ENCODE data around the gene PTPN14. TPM values are rescaled to one million over a fixed set of nuclear protein-coding genes. Genes with fewer than 3 reads are reported as not detected.

The PTPN14 gene
- polyA plus RNA-seq, 4 donors: 0.45 to 6.1 (median 3.2) TPM

- Histone ChIP-seq H3K27me3 (ENCODE audit: control insufficient read depth in 3 of 3, insufficient read depth in 3 of 3, low read length in 3 of 3) (no peaks in the 10 kb centered on the region), H3K27ac (ENCODE audit: low read depth in 1 of 3, low read length in 2 of 3) (no peak overlapping the region), H3K9me3 (ENCODE audit: control insufficient read depth in 2 of 2, insufficient read depth in 1 of 2, low read depth in 1 of 2, low read length in 1 of 2) (no peaks in the 10 kb centered on the region), H3K4me3 (ENCODE audit: low read depth in 1 of 3, low read length in 3 of 3) (no peak overlapping the region), H3K36me3 (ENCODE audit: control insufficient read depth in 3 of 3, insufficient read depth in 2 of 3, low read depth in 1 of 3, low read length in 3 of 3) (no peaks in the 10 kb centered on the region), H3K4me1 (ENCODE audit: control insufficient read depth in 3 of 3, insufficient read depth in 2 of 3, low read depth in 1 of 3, low read length in 2 of 3) (no peaks in the 10 kb centered on the region)
- no peak for FAIRE-seq
- 96 to 100% (median 96%) methylated on average over 2 of the region's 2 CpGs for WGBS, 3 donors
- no peak for DNase-seq
These were observed 125.0 kb downstream of the PTPN14 start for GRCh38 chr1:214426426-214426812.

- 74 to 94% (median 88%) methylated on average over 5 of the region's 5 CpGs for WGBS, 3 donors
- Histone ChIP-seq H3K9me3 (ENCODE audit: control insufficient read depth in 2 of 2, insufficient read depth in 1 of 2, low read depth in 1 of 2, low read length in 1 of 2) (no peaks in the 10 kb centered on the region), H3K4me3 (ENCODE audit: low read depth in 1 of 3, low read length in 3 of 3) (no peak overlapping the region), H3K4me1 (ENCODE audit: control insufficient read depth in 3 of 3, insufficient read depth in 2 of 3, low read depth in 1 of 3, low read length in 2 of 3) (no peaks in the 10 kb centered on the region), H3K36me3 (ENCODE audit: control insufficient read depth in 3 of 3, insufficient read depth in 2 of 3, low read depth in 1 of 3, low read length in 3 of 3) (no peaks in the 10 kb centered on the region), H3K27me3 (ENCODE audit: control insufficient read depth in 3 of 3, insufficient read depth in 3 of 3, low read length in 3 of 3) (no peaks in the 10 kb centered on the region), H3K27ac (ENCODE audit: low read depth in 1 of 3, low read length in 2 of 3) (no peak overlapping the region)
- DNase-seq (no peak), FAIRE-seq (no peak)
These were observed 125.5 kb downstream of the PTPN14 start for GRCh38 chr1:214425716-214426425.

GRCh38 chr1:214425101-214425500 is 126.3 kb downstream of the PTPN14 start:
- DNase-seq (no peak), FAIRE-seq (no peak)
- no peaks in the 10 kb centered on the region for H3K4me1 ChIP-seq (ENCODE audit: control insufficient read depth in 3 of 3, insufficient read depth in 2 of 3, low read depth in 1 of 3, low read length in 2 of 3)
- no peaks in the 10 kb centered on the region for H3K27me3 ChIP-seq (ENCODE audit: control insufficient read depth in 3 of 3, insufficient read depth in 3 of 3, low read length in 3 of 3)
- WGBS, 3 donors: 93 to 97% (median 96%) methylated on average over 2 of the region's 2 CpGs
- H3K27ac ChIP-seq (ENCODE audit: low read depth in 1 of 3, low read length in 2 of 3): no peak overlapping the region
- no peak overlapping the region for H3K4me3 ChIP-seq (ENCODE audit: low read depth in 1 of 3, low read length in 3 of 3)
- H3K36me3 ChIP-seq (ENCODE audit: control insufficient read depth in 3 of 3, insufficient read depth in 2 of 3, low read depth in 1 of 3, low read length in 3 of 3): no peaks in the 10 kb centered on the region
- no peaks in the 10 kb centered on the region for H3K9me3 ChIP-seq (ENCODE audit: control insufficient read depth in 2 of 2, insufficient read depth in 1 of 2, low read depth in 1 of 2, low read length in 1 of 2)

GRCh38 chr1:214423045-214423444 is 128.4 kb downstream of the PTPN14 start:
- no peaks in the 10 kb centered on the region for H3K27me3 ChIP-seq (ENCODE audit: control insufficient read depth in 3 of 3, insufficient read depth in 3 of 3, low read length in 3 of 3)
- H3K36me3 ChIP-seq (ENCODE audit: control insufficient read depth in 3 of 3, insufficient read depth in 2 of 3, low read depth in 1 of 3, low read length in 3 of 3): no peaks in the 10 kb centered on the region
- H3K4me1 ChIP-seq (ENCODE audit: control insufficient read depth in 3 of 3, insufficient read depth in 2 of 3, low read depth in 1 of 3, low read length in 2 of 3): no peaks in the 10 kb centered on the region
- 86 to 93% (median 88%) methylated on average over 5 of the region's 5 CpGs for WGBS, 3 donors
- H3K27ac ChIP-seq (ENCODE audit: low read depth in 1 of 3, low read length in 2 of 3): no peak overlapping the region
- H3K9me3 ChIP-seq (ENCODE audit: control insufficient read depth in 2 of 2, insufficient read depth in 1 of 2, low read depth in 1 of 2, low read length in 1 of 2): no peaks in the 10 kb centered on the region
- FAIRE-seq (no peak), DNase-seq (no peak)
- H3K4me3 ChIP-seq (ENCODE audit: low read depth in 1 of 3, low read length in 3 of 3): no peak overlapping the region

- Histone ChIP-seq H3K27ac (ENCODE audit: low read depth in 1 of 3, low read length in 2 of 3) (no peak overlapping the region), H3K4me1 (ENCODE audit: control insufficient read depth in 3 of 3, insufficient read depth in 2 of 3, low read depth in 1 of 3, low read length in 2 of 3) (no peaks in the 10 kb centered on the region), H3K9me3 (ENCODE audit: control insufficient read depth in 2 of 2, insufficient read depth in 1 of 2, low read depth in 1 of 2, low read length in 1 of 2) (no peaks in the 10 kb centered on the region), H3K27me3 (ENCODE audit: control insufficient read depth in 3 of 3, insufficient read depth in 3 of 3, low read length in 3 of 3) (no peaks in the 10 kb centered on the region), H3K36me3 (ENCODE audit: control insufficient read depth in 3 of 3, insufficient read depth in 2 of 3, low read depth in 1 of 3, low read length in 3 of 3) (no peaks in the 10 kb centered on the region), H3K4me3 (ENCODE audit: low read depth in 1 of 3, low read length in 3 of 3) (no peak overlapping the region)
- 87 to 89% (median 88%) methylated on average over 8 of the region's 8 CpGs for WGBS, 3 donors
- no peak for FAIRE-seq
- DNase-seq: no peak
These were observed 129.2 kb downstream of the PTPN14 start for GRCh38 chr1:214422137-214422671.

- H3K4me1 ChIP-seq (ENCODE audit: control insufficient read depth in 3 of 3, insufficient read depth in 2 of 3, low read depth in 1 of 3, low read length in 2 of 3): no peaks in the 10 kb centered on the region
- DNase-seq (no peak), FAIRE-seq (no peak)
- 49 to 84% (median 78%) methylated on average over 2 of the region's 2 CpGs for WGBS, 3 donors
- no peak overlapping the region for H3K27ac ChIP-seq (ENCODE audit: low read depth in 1 of 3, low read length in 2 of 3)
- no peaks in the 10 kb centered on the region for H3K9me3 ChIP-seq (ENCODE audit: control insufficient read depth in 2 of 2, insufficient read depth in 1 of 2, low read depth in 1 of 2, low read length in 1 of 2)
- H3K36me3 ChIP-seq (ENCODE audit: control insufficient read depth in 3 of 3, insufficient read depth in 2 of 3, low read depth in 1 of 3, low read length in 3 of 3): no peaks in the 10 kb centered on the region
- no peak overlapping the region for H3K4me3 ChIP-seq (ENCODE audit: low read depth in 1 of 3, low read length in 3 of 3)
- H3K27me3 ChIP-seq (ENCODE audit: control insufficient read depth in 3 of 3, insufficient read depth in 3 of 3, low read length in 3 of 3): no peaks in the 10 kb centered on the region
These were observed 130.6 kb downstream of the PTPN14 start for GRCh38 chr1:214420833-214421232.

GRCh38 chr1:214420341-214420740 is 131.1 kb downstream of the PTPN14 start:
- no peak for FAIRE-seq
- no peaks in the 10 kb centered on the region for H3K27me3 ChIP-seq (ENCODE audit: control insufficient read depth in 3 of 3, insufficient read depth in 3 of 3, low read length in 3 of 3)

GRCh38 chr1:214419650-214420049 is 131.8 kb downstream of the PTPN14 start:
- DNase-seq (no peak), FAIRE-seq (no peak)
- no peaks in the 10 kb centered on the region for H3K4me1 ChIP-seq (ENCODE audit: control insufficient read depth in 3 of 3, insufficient read depth in 2 of 3, low read depth in 1 of 3, low read length in 2 of 3)
- H3K27me3 ChIP-seq (ENCODE audit: control insufficient read depth in 3 of 3, insufficient read depth in 3 of 3, low read length in 3 of 3): no peaks in the 10 kb centered on the region
- no peaks in the 10 kb centered on the region for H3K36me3 ChIP-seq (ENCODE audit: control insufficient read depth in 3 of 3, insufficient read depth in 2 of 3, low read depth in 1 of 3, low read length in 3 of 3)
- 77 to 82% (median 79%) methylated on average over 3 of the region's 3 CpGs for WGBS, 3 donors
- H3K9me3 ChIP-seq (ENCODE audit: control insufficient read depth in 2 of 2, insufficient read depth in 1 of 2, low read depth in 1 of 2, low read length in 1 of 2): no peaks in the 10 kb centered on the region
- no peak overlapping the region for H3K27ac ChIP-seq (ENCODE audit: low read depth in 1 of 3, low read length in 2 of 3)
- no peak overlapping the region for H3K4me3 ChIP-seq (ENCODE audit: low read depth in 1 of 3, low read length in 3 of 3)

More at GRCh38 chr1:214420341-214420740, 131.1 kb downstream of the PTPN14 start:
- DNase-seq: no peak
- Histone ChIP-seq H3K4me1 (ENCODE audit: control insufficient read depth in 3 of 3, insufficient read depth in 2 of 3, low read depth in 1 of 3, low read length in 2 of 3) (no peaks in the 10 kb centered on the region), H3K9me3 (ENCODE audit: control insufficient read depth in 2 of 2, insufficient read depth in 1 of 2, low read depth in 1 of 2, low read length in 1 of 2) (no peaks in the 10 kb centered on the region), H3K36me3 (ENCODE audit: control insufficient read depth in 3 of 3, insufficient read depth in 2 of 3, low read depth in 1 of 3, low read length in 3 of 3) (no peaks in the 10 kb centered on the region), H3K4me3 (ENCODE audit: low read depth in 1 of 3, low read length in 3 of 3) (no peak overlapping the region), H3K27ac (ENCODE audit: low read depth in 1 of 3, low read length in 2 of 3) (no peak overlapping the region)
- WGBS, 3 donors: 52 to 64% (median 58%) methylated on average over 1 of the region's 1 CpG

GRCh38 chr1:214418391-214418790 is 133.0 kb downstream of the PTPN14 start:
- no peaks in the 10 kb centered on the region for H3K4me1 ChIP-seq (ENCODE audit: control insufficient read depth in 3 of 3, insufficient read depth in 2 of 3, low read depth in 1 of 3, low read length in 2 of 3)
- no peak for DNase-seq
- H3K27me3 ChIP-seq (ENCODE audit: control insufficient read depth in 3 of 3, insufficient read depth in 3 of 3, low read length in 3 of 3): no peaks in the 10 kb centered on the region
- FAIRE-seq: no peak
- no peak overlapping the region for H3K4me3 ChIP-seq (ENCODE audit: low read depth in 1 of 3, low read length in 3 of 3)
- no peaks in the 10 kb centered on the region for H3K36me3 ChIP-seq (ENCODE audit: control insufficient read depth in 3 of 3, insufficient read depth in 2 of 3, low read depth in 1 of 3, low read length in 3 of 3)
- H3K27ac ChIP-seq (ENCODE audit: low read depth in 1 of 3, low read length in 2 of 3): no peak overlapping the region
- 0 to 3% (median 0%) methylated on average over 1 of the region's 1 CpG for WGBS, 3 donors
- H3K9me3 ChIP-seq (ENCODE audit: control insufficient read depth in 2 of 2, insufficient read depth in 1 of 2, low read depth in 1 of 2, low read length in 1 of 2): no peaks in the 10 kb centered on the region

Measured in small intestine (tissue), 7 donors.